ENCODE data around the gene LYSMD2. TPM values are rescaled to one million over a fixed set of nuclear protein-coding genes. Genes with fewer than 3 reads are reported as not detected.
A peak's percentile ranks its signal among the peaks of the same experiment; 100 is the strongest.

The LYSMD2 gene
- total and polyA plus RNA-seq, 9 of the 15 experiments (the other 6 are each of a cell fraction or from before 2014, with no cell fraction given) = 4.3 to 30.3 (median 9.8) TPM

DNA sequence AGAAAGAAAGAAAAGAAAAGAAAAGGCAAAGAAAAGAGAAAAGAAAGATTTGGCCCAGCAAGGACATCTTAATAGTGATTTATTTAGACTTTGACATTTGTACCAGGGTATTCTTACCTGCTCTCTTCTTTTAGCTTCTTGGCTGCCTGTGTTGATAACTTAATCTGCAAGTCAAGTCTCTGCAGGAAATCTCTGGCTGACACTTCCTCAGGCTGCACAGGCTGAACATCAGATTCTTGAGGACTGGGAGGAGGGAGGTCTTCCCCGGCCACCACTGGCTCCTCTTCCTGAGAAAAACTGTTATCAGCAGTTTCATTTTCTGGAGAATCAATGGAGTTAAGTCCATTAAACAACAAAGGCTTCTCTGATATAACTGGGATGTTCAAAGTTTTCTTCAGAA is 12.8 kb downstream of the LYSMD2 start (continued):
- TF ChIP-seq ZNF197 (CRISPR knock-in tag; IDR thresholded peaks at IDR 0.05; ENCODE audit: low read depth) = no peak

DNA sequence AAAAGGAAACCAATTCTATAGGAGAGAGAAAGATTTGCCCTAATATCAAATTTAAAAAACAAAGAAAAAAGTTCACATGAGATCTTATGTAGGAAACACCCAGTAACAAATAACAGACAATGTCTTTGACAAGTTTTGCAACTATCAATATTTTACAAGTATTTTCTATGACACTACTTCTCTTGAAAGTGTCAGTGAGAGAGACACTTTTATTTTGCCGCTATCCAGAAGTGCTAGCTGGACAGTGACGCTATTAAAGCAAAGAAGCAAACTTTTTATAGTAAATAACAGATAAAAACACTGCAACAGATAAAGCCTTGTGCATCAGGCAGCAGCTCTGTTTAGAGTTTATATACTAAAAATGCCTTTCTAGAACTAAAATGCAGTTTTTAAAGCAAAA is 13.3 kb downstream of the LYSMD2 start:
- DNase-seq (ENCODE audit: extremely low read depth in 1 of 4, low spot score in 3 of 4) (no peak), FAIRE-seq (no peak), ATAC-seq (no peak)
- ChIA-PET CTCF (ENCODE audit: low intra/inter-chr PET ratio) (no interaction called here), POLR2A (interaction anchor here (0.8 kb wide), 1 partner anchor 10 kb away, joined by 4 read pairs; no protein-coding TSS in a partner anchor)
- Histone ChIP-seq H3K36me3 (ENCODE audit: control insufficient read depth, insufficient read depth, low read length) (peaks cover 24% of the 10 kb centered on the region; the same call in 2 of the 3 replicates), H3K4me3 (no peak overlapping the region), H2AFZ (ENCODE audit: low read depth, low read length) (no peak overlapping the region), H3K4me1 (replicated peaks in 1 of 2; ENCODE audit: control insufficient read depth in 2 of 2, insufficient read depth in 2 of 2, low read length in 2 of 2) (peaks cover 0 to 29% of the 10 kb centered on the region in 2 experiments; a peak in 3 of 5 replicates), H3K27me3 (ENCODE audit: control insufficient read depth in 2 of 2, insufficient read depth in 2 of 2, low read length in 2 of 2) (no peaks in the 10 kb centered on the region), H3K79me2 (ENCODE audit: control insufficient read depth, insufficient read depth, low read length) (no peaks in the 10 kb centered on the region; the same call in 2 of the 3 replicates), H3K27ac (ENCODE audit: extremely low read depth, low read depth, low read length) (no peak overlapping the region), H3K9me1 (ENCODE audit: control insufficient read depth, insufficient read depth, low read length) (no peaks in the 10 kb centered on the region), H3K9me3 (replicated peaks; ENCODE audit: control insufficient read depth, insufficient read depth, low read depth, low read length) (no peaks in the 10 kb centered on the region), H4K20me1 (replicated peaks; ENCODE audit: control insufficient read depth, insufficient read depth, low read length) (no peaks in the 10 kb centered on the region), H3K4me2 (ENCODE audit: insufficient read depth, low read length) (no peak overlapping the region), H3K9ac (ENCODE audit: insufficient read depth in 1 of 2, low read depth in 2 of 2, low read length in 2 of 2) (no peak overlapping the region)
- 68% methylated on average over 2 of the region's 2 CpGs for WGBS (ENCODE audit: insufficient coverage, low coverage, missing lambda C conversion rate)
- TF ChIP-seq ZNF512 (tag; IDR thresholded peaks at IDR 0.05) = peak; percentile 63; the same call in 1 of the 2 replicates
- TF ChIP-seq NCOR1 (IDR thresholded peaks at IDR 0.05) = no peak
- in situ Hi-C loops (cut with MboI) (no loop called here), intact Hi-C loops (cut with micrococcal nuclease) (no loop called here)
- BruUV-seq (replicated peaks) = no TSS peak

Measured in K562 (cell line).